BLaER1 treated with 17β-estradiol and CSF1 and Interleukin-3, amounts not matched to agents 10 nM and 100 nM (cell line): ENCODE measurements around the gene VPS13D.
"Not testable (repeated sequence)": the region's sequence is repeated elsewhere in the genome, so short reads cannot be mapped to it uniquely, and the experiment has no call there.

Experiments used
- H3K27ac ChIP-seq, 11 experiments: shearing (Covaris generic); formaldehyde crosslinking; 2 replicates each; pipeline ENCODE4 v1.8.1; 2022
- H3K27me3 ChIP-seq, 11 experiments: shearing (Covaris generic); formaldehyde crosslinking; 2 replicates each; pipeline ENCODE4 v1.8.1; 2022
- H3K36me3 ChIP-seq, 11 experiments: shearing (Covaris generic); formaldehyde crosslinking; 2 replicates each; pipeline ENCODE4 v1.8.1; 2022
- H3K4me1 ChIP-seq, 10 experiments: shearing (Covaris generic); formaldehyde crosslinking; 2 replicates each; pipeline ENCODE4 v1.8.1; 2022
- H3K4me2 ChIP-seq, 11 experiments: shearing (Covaris generic); formaldehyde crosslinking; 2 replicates each; pipeline ENCODE4 v1.8.1; 2022
- H3K4me3 ChIP-seq, 10 experiments: shearing (Covaris generic); formaldehyde crosslinking; 2 replicates each; pipeline ENCODE4 v1.8.1; 2022
- H3K9ac ChIP-seq, 11 experiments: shearing (Covaris generic); formaldehyde crosslinking; 2 replicates each; pipeline ENCODE4 v1.8.1; 2022
- H3K9me3 ChIP-seq, 11 experiments: shearing (Covaris generic); formaldehyde crosslinking; replicated peaks in 1 of 11; 2 replicates each; pipeline ENCODE4 v1.8.1; 2022
- H4K20me1 ChIP-seq, 11 experiments: shearing (Covaris generic); formaldehyde crosslinking; 2 replicates each; pipeline ENCODE4 v1.8.1; 2022
- Cebpa-rat ChIP-seq, 11 experiments: shearing (Covaris generic); IDR thresholded peaks; 2 replicates each; pipeline ENCODE4 v1.8.1; 2022

VPS13D gene

DNA sequence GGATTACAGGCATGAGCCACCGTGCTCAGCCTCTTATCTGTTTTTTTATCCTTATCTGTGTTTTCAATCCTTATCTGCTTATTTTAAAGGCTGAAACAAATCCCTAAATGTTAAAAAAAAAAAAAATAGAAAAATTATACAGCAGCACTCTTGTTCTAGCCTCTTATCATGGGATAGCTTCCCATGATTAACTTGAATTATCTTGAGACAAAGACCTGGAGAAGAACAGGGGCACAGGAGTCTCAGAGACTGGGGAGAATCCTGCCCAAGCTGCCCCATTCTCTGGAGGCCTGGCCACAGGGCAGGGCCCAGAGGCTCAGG lies 301.3 kb downstream of the VPS13D start:
- no peak overlapping the region for H3K9ac ChIP-seq

GRCh38 chr1:12532405-12533315 lies 302.8 kb downstream of the VPS13D start:
- no peak overlapping the region for H3K4me2 ChIP-seq
- no peaks in the 10 kb centered on the region for H3K27me3 ChIP-seq
- peaks cover 0 to 6% (median 0%) of the 10 kb centered on the region in 11 experiments; a peak in 3 of 22 replicates for H3K36me3 ChIP-seq
- H3K9me3 ChIP-seq = peaks cover 18 to 31% (median 26%) of the 10 kb centered on the region in 11 experiments
- H4K20me1 ChIP-seq = no peaks in the 10 kb centered on the region
- H3K4me3 ChIP-seq = no peak overlapping the region
- H3K27ac ChIP-seq = no peak overlapping the region
- TF ChIP-seq Cebpa-rat (IDR thresholded peaks at IDR 0.05) = no peak
- peaks cover 0 to 20% (median 0%) of the 10 kb centered on the region in 10 experiments; a peak in 7 of 20 replicates for H3K4me1 ChIP-seq
- no peak overlapping the region for H3K9ac ChIP-seq

More for the DNA sequence above, 301.3 kb downstream of the VPS13D start:
- Histone ChIP-seq H3K4me1 (peaks cover 0 to 20% (median 0%) of the 10 kb centered on the region in 10 experiments; a peak in 7 of 20 replicates), H3K4me2 (no peak overlapping the region), H3K36me3 (peaks cover 0 to 6% (median 0%) of the 10 kb centered on the region in 11 experiments; a peak in 3 of 22 replicates), H3K4me3 (no peak overlapping the region), H3K27me3 (no peaks in the 10 kb centered on the region), H3K27ac (no peak overlapping the region), H3K9me3 (peaks cover 6 to 15% (median 11%) of the 10 kb centered on the region in 11 experiments), H4K20me1 (no peaks in the 10 kb centered on the region)
- no peak for TF ChIP-seq Cebpa-rat (IDR thresholded peaks at IDR 0.05)

DNA sequence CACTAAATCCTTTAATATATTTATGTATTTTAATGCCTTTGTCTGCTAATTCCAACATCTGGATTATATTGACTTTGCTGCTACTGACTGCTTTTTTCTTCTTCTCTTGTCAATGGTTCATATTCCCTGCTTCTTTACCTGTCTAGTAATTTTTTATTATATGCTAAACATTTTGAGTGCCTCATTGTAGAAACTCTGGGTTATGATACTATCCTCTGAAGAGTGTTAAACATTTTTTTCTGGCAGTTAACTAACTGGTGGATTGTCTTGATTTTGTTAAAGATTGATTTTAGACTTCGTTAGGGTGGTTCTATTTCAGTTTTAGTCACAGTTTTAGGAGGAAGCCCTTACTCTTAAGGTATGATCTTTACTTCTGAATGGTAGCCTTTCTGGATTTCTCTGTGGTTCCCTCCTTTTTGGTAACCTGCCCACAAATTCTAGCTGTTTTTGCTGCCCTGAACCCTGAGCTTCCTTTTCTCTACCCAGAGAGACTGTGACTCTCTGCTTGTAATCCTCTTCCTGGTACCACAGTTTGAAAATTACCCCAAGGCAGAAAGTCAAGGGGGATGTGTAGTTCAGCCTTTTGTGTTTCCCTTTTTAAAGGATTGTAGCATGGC lies 306.3 kb downstream of the VPS13D start:
- no peak for TF ChIP-seq Cebpa-rat (IDR thresholded peaks at IDR 0.05)
- Histone ChIP-seq H3K9ac (no peak overlapping the region), H3K27me3 (no peaks in the 10 kb centered on the region), H3K9me3 (peaks cover 18 to 36% (median 27%) of the 10 kb centered on the region in 11 experiments), H3K4me1 (peaks cover 3 to 11% (median 6%) of the 10 kb centered on the region in 10 experiments), H4K20me1 (no peaks in the 10 kb centered on the region; a peak in 1 of 22 replicates), H3K36me3 (peaks cover 0 to 6% (median 0%) of the 10 kb centered on the region in 11 experiments; a peak in 3 of 22 replicates), H3K4me3 (no peak overlapping the region), H3K4me2 (no peak overlapping the region), H3K27ac (no peak overlapping the region)

- no peak overlapping the region for H3K4me2 ChIP-seq
- H3K27me3 ChIP-seq = no peaks in the 10 kb centered on the region
- peaks cover 18 to 36% (median 27%) of the 10 kb centered on the region in 11 experiments for H3K9me3 ChIP-seq
- H4K20me1 ChIP-seq = no peaks in the 10 kb centered on the region; a peak in 1 of 22 replicates
- TF ChIP-seq Cebpa-rat (IDR thresholded peaks at IDR 0.05) = no peak
- peaks cover 12 to 23% (median 18%) of the 10 kb centered on the region in 10 experiments for H3K4me1 ChIP-seq
- peaks cover 0 to 6% (median 0%) of the 10 kb centered on the region in 11 experiments; a peak in 3 of 22 replicates for H3K36me3 ChIP-seq
- no peak overlapping the region for H3K27ac ChIP-seq
- H3K4me3 ChIP-seq = no peak overlapping the region
- no peak overlapping the region for H3K9ac ChIP-seq
Measured at GRCh38 chr1:12537294-12537693, 307.5 kb downstream of the VPS13D start.

DNA sequence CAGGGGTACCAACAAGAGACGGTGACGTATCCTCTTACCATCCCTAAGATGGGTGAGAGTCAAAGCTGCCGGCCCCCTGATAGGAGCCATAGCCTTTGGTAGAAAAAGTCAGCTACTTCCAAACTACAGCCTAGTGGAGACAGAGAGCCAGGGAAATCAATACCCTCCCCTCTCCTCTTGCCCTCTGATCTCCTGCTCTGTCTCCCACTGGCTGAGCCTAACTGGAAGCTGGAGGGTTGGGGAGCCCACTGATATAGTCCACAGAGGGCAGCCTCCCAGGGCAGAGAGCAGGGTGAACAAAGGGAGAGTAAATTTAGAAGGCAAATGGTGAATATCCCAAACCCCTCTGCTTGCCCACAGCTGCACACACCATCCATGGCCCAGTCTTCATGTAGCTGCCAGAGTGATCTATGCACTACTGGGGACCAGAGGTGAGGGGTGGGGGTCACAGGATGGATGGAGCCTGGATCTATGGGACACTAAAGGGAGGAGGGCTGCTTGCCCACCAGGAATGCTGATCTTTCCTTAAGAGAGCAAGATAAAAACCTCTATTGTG lies 308.2 kb downstream of the VPS13D start:
- Histone ChIP-seq H4K20me1 (no peaks in the 10 kb centered on the region; a peak in 1 of 22 replicates), H3K36me3 (peaks cover 0 to 6% (median 0%) of the 10 kb centered on the region in 11 experiments; a peak in 3 of 22 replicates), H3K4me1 (peaks cover 12 to 27% (median 21%) of the 10 kb centered on the region in 10 experiments), H3K9ac (no peak overlapping the region), H3K27ac (no peak overlapping the region), H3K9me3 (peaks cover 18 to 36% (median 27%) of the 10 kb centered on the region in 11 experiments), H3K4me2 (no peak overlapping the region), H3K4me3 (no peak overlapping the region), H3K27me3 (no peaks in the 10 kb centered on the region)
- TF ChIP-seq Cebpa-rat (IDR thresholded peaks at IDR 0.05) = no peak

GRCh38 chr1:12538536-12538935 lies 308.7 kb downstream of the VPS13D start:
- H3K4me2 ChIP-seq, H3K27ac ChIP-seq: not testable (repeated sequence)

DNA sequence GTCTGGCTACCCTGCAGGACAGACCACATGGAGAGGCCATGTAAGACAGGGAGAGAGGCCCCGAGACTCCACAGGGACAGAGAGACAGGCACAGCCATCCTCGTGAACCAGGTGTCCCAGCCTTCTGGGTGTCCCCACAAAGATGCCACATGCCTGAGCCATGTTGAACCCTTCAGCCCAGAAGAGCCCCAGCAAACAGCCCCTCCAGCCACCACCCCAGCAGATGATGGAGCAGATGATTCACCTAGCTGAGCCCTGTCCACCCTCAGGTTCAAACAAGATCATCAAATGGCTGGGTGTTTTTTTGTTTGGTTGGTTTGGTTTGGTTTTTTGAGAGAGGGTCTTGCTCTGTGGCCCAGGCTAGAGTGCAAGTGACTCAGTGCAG lies 309.5 kb downstream of the VPS13D start:
- no peaks in the 10 kb centered on the region for H3K27me3 ChIP-seq
- H3K36me3 ChIP-seq = peaks cover 0 to 6% (median 0%) of the 10 kb centered on the region in 11 experiments; a peak in 3 of 22 replicates
- no peak for TF ChIP-seq Cebpa-rat (IDR thresholded peaks at IDR 0.05)
- peaks cover 12 to 41% (median 25%) of the 10 kb centered on the region in 10 experiments for H3K4me1 ChIP-seq
- H4K20me1 ChIP-seq = no peaks in the 10 kb centered on the region; a peak in 1 of 22 replicates
- no peak overlapping the region for H3K4me2 ChIP-seq
- no peak overlapping the region for H3K27ac ChIP-seq
- H3K9ac ChIP-seq = no peak overlapping the region
- H3K9me3 ChIP-seq = peaks cover 18 to 36% (median 27%) of the 10 kb centered on the region in 11 experiments
- H3K4me3 ChIP-seq = no peak overlapping the region

More at GRCh38 chr1:12538536-12538935, 308.7 kb downstream of the VPS13D start:
- H3K36me3 ChIP-seq, H3K27me3 ChIP-seq, H3K9ac ChIP-seq, H3K4me3 ChIP-seq, H4K20me1 ChIP-seq: not testable (repeated sequence)
- H3K9me3 ChIP-seq = peaks cover 18 to 36% (median 27%) of the 10 kb centered on the region in 11 experiments
- peaks cover 12 to 33% (median 21%) of the 10 kb centered on the region in 10 experiments for H3K4me1 ChIP-seq

GRCh38 chr1:12539705-12540579 lies 310.1 kb downstream of the VPS13D start:
- Histone ChIP-seq H3K4me3 (no peak overlapping the region), H3K9me3 (peaks cover 18 to 33% (median 26%) of the 10 kb centered on the region in 11 experiments), H3K4me1 (peaks cover 14 to 47% (median 31%) of the 10 kb centered on the region in 10 experiments), H3K27me3 (no peaks in the 10 kb centered on the region), H3K9ac (no peak overlapping the region), H3K4me2 (no peak overlapping the region), H4K20me1 (no peaks in the 10 kb centered on the region; a peak in 1 of 22 replicates), H3K36me3 (peaks cover 0 to 6% (median 0%) of the 10 kb centered on the region in 11 experiments; a peak in 3 of 22 replicates), H3K27ac (no peak overlapping the region)
- TF ChIP-seq Cebpa-rat (IDR thresholded peaks at IDR 0.05) = no peak
